Measurements from ENCODE around the gene ARHGEF16.
A peak's percentile ranks its signal among the peaks of the same experiment; 100 is the strongest.

ARHGEF16 gene

GRCh38 chr1:3439346-3440299 is 14.8 kb upstream of the ARHGEF16 start:
- DNase-seq, result no peak

DNA sequence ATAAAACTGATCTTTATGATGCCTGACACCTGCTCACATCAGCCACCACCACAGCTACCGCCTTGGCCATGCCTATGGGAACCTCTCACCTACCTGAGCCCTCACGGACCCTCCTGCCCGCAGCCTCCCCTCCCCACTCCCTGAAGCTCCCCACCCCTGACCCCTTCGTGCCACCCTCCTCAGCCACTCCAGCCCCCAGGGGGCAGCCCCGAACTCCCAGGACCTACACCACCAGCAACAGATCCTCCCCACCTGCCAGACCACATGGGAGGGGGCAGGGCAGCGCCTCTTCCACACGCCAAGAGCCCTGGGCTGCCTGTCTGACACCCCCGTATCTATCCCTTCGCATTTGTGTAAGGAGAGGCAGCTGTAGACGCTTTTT is 14.2 kb upstream of the ARHGEF16 start:
- DNase-seq, result no peak

DNA sequence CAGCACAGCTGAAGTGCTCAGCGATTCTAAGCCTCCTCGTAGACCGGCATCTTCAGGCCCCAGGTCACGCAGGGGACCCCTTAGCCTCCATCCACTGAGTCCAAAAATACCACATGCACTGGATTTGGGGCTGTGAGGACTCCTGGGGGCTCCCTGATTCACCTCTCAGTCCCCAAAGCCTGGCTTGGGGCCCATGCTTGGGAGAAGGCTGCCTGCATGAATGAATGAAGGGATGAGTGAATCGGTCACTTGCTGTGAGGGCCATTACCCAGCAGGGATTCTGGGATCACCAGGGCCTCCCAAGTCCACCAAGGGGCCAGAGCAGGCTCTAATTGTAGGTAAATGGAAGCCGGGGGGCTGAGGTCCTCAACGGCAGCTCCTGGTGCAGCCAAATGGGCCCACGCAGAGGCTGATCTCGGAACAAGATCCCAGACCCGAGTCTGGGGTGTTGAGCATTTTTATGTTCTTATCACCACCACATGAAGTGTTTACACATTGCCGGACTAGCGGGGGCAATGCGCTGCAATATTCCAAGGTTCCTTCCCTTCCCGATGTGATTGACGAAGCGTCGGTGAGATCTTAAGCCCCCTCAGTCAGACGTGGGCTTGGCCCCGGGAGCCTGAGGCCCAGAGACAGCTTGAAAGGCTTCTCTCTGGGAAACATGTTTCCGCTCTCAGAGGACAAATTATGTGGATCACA is 13.6 kb upstream of the ARHGEF16 start:
- DNase-seq, result no peak

GRCh38 chr1:3441410-3441847 is 13.0 kb upstream of the ARHGEF16 start:
- DNase-seq, result no peak

DNA sequence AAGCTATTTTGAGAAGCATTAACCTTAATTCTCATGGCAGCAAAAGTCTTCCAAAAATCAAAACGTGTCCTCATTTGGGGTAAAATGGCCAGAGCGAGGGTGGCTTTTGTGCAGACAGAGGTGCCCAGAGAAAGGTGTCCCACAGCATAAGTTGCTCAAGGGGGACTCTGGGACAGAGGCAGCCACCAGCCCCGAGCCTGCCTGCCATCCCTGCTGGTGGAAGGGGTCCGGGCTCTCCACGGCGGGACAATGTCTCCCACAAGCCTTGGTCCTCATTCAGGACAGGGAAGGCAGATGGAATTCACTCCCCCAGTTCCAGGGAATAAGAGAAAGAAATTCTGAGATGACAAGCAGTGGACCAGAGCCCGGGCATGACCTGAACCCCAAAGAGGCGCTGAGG is 12.6 kb upstream of the ARHGEF16 start:
- DNase-seq, result no peak

DNA sequence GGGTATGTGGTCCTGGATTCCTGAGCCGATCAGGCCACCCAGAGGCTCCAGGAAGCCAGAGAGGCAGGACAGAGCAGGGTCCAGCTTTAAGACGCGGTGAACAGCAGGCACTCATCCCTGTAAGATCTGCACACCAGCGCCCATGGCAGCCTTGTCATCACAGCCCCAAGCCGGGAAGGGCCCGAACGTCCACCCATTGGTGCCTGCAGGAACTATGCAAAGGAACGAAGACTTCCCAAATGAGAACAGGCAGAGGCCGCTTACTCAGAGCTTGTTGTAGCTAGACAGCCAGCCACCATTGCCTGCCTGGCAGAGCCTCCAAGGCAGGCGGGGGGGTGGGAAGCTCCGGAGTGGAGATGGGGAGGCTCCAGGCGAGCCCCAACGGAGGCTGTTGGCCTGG is 12.1 kb upstream of the ARHGEF16 start:
- DNase-seq, result no peak

GRCh38 chr1:3442901-3443300 is 11.6 kb upstream of the ARHGEF16 start:
- no peak for DNase-seq

DNA sequence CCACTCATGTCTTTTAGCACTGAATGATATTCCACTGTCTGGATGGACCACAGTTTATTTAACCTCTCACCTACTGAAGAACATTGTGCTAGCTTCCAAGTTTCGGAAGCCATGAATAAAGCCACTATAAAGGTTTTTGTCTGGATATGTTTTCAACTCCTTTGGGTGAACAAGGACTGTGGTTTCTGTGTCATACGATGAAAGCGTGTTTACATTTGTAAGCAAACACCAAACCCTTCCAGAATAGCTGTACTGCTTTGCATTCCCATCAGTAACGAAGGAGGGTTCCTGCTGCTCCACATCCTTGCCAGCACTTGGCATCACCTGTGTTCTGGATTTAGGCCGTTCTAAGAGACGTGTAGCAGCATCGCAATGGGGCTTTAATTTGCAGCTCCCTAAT is 10.7 kb upstream of the ARHGEF16 start:
- DNase-seq, result no peak

GRCh38 chr1:3444298-3444697 is 10.2 kb upstream of the ARHGEF16 start:
- DNase-seq, result no peak

- DNase-seq, result no peak
Measured at GRCh38 chr1:3444736-3445135, 9.7 kb upstream of the ARHGEF16 start.

- DNase-seq, result no peak
Measured at GRCh38 chr1:3450202-3450863, 4.1 kb upstream of the ARHGEF16 start.

GRCh38 chr1:3450983-3451382 is 3.5 kb upstream of the ARHGEF16 start:
- DNase-seq, result no peak

GRCh38 chr1:3451994-3452865 is 2.2 kb upstream of the ARHGEF16 start:
- no peak for DNase-seq

DNA sequence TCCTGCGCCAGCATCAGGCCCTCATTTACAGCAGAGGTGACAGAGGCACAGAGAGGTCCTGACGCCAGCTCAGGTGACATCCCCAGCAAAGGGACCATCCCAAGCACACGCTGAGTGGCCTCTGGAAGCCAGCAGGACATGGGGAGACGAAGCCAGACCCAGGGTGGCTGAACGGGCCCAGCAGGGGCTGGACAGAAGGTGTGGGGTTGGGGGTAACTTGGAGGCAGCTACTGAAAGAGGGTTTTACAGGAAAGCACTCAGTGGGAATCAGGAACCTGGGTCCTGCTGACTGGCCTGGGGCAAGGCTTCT is 1.6 kb upstream of the ARHGEF16 start:
- DNase-seq, result no peak

DNA sequence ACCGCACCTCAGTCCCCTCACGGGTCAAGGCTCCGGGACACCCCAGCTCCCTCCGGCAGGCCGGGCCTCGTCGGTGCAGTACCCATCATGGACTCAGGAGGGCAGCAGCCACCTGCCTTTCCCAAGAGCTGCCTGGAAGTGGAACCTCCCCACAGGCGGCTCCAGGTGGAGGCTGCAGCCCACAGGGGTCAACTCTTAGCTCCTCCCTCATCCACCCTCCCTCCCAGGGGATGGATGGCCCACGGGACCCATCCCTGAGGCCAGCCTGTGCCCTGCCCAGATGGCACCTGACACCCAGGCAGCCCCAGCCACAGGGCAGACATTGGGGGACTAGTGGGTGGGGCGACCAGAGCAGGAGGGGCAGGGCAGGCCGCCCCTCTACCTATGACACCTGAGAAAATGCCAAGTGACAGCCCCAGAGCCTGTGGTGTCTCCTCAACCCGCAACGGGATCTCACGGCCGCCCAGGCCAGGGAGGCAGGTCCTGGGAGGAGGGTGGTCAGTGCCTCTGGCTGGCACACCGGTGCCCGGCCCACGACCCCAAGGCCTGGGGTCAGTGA is 1.2 kb upstream of the ARHGEF16 start:
- peak; percentile 29 for DNase-seq

GRCh38 chr1:3454811-3455618 is 550 bp downstream of the ARHGEF16 start:
- no peak for DNase-seq

DNA sequence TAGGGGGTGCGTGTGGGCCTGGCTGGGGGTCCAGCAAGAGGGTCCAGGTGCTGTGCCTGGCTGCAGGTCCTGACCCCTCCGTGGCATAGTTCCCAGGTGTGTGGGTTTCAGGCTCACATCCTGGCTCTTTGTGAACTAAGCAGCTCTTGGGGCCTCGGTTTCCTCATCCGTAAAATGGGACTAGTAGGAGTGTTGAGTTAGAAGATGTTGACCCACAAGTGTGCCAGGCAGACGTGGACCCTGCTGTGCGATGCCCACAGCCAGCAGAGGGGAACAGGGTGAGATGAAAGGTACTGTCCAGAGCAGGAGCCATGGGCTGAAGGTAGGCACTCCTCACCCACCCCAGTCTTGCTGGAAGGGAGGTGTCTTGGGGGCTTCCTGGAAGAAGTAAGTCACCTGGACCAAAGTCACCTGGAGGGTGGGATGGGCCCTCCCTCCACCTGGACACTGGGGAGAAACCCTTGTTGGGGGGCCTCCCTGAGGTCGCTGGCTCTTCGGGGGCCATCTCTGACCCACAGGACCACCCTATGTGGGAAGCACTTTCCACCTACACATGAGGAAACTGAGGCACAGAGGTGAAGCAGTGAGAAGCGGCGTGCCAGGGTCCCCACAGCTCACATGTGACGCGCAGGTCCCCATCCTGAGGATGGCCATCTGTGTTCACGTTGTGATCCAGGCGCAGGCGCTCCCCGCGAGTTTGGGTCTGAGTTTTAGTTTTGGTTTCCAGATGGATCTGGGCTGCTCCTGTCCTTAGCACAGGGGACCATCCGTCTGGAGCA is 1.4 kb downstream of the ARHGEF16 start:
- no peak for DNase-seq

DNA sequence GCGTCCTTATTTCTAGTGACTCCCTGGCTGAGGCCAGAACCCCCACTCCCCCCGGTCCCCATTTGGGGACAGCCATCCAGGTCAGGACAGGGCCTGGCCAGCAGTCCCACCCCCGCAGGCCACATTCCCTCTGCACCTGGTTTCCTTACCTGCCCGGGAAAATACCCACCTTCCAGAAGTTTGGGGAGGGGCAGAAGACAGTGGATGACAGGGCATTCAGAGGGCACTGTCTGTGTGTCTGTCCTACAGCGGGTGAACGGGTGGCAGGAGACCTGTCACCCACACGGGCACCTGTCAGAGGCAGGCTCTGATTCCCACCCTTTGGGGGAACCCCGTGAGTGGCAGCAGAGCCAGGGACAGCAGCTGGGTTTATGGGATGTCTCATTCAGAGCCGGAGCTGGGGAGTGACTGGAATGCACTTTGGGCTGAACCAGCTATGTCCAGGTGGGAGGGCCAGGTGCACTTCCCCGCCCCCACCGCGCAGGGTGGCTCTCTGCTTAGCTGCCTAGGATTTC is 2.0 kb downstream of the ARHGEF16 start:
- no peak for DNase-seq

DNA sequence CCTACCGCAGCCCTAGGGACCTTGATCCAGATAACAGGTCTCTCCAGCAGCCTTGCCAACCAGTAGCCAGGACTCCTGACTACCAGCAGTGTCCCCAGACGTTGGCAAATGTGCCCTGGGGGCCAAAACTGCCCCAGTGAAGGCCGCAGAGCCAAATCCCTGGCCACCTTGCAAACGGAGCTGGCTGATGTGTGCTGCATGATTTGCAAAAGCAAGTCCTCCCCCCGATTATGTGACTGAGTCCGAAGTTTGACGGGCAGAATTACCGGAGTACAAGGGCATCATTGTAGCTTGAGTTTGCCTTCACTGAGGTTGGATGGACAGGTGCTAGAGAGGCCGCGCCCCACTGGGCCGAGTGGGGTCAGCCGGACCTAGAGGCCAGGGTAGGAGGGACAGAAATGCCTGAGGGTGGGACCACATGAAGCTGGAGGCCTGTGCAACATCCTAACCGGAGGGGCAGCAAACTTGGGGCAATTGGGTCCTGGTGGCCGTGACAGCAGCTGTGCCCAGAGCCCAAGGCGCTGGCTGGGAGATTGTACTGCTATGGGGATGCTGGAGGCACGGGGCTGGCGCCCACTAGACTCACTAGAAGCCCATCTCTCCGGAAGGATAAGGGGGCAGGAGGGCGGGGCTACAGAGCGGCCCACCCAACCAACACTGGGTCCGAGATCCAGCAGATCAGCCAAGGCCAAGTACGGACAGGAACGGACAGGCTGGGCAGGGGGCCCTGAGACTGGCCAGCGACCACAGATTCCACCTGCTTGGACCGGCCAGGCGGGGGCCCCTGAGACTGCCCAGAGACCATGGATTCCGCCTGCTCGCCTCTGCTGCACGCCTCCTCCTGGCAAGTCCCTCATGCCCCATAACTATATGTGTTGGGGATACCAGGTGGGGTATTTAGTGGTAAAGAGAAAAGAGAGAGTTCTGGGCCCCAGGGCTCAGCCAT is 2.8 kb downstream of the ARHGEF16 start:
- DNase-seq, result no peak
